Measurements from ENCODE around the gene LBR. TPM values are rescaled to one million over a fixed set of nuclear protein-coding genes. Genes with fewer than 3 reads are reported as not detected.

LBR gene
- total RNA-seq, 2 donors from 2014 or later = 39.1 to 51.7 TPM

- ATAC-seq (ENCODE audit: insufficient number of reproducible peaks, low FRiP score, low read depth) = no peak
Observed at GRCh38 chr1:225441314-225442122, 13.7 kb upstream of the LBR start.

DNA sequence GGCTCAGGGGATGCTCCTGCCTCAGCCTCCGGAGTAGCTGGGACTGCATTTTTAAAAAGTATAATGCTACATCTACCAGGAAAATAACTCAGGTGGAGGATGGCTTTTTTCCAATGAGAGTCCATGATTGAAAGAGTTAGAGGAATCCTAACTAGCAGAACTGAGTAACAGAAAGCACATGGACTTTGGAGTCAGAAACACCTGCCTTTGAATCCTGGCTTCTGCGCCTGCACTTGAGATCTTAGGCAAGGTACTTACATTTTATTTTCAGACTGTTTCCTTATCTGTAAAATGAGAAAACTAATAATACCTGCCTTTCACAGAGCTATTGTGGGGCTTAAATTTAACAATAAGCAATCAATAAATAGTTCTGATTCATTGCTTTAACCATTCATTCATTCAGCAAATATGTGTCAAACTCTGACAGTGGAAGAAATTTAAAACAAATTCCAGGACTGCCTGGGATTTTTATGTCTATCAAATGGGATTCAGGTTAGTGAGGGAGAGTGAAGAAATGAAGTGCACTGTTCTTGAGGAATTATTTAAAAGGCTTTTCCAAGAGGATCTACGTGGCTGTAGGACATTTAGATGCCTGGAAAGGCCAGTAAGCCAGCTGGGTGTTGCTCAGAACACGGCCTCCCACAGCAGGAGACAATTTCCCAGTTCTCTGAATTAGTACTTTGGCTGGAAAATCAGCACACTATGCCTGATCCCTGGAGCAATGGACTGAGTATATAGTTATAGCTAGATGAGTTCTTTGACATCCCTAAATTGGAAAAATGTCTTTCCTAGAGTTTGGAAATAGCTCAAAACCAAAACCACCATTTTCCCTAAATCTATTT is 12.8 kb upstream of the LBR start:
- no peak overlapping the region for H3K27ac ChIP-seq
- H3K9me3 ChIP-seq = no peaks in the 10 kb centered on the region
- DNase-seq (ENCODE audit: low spot score) (no peak), ATAC-seq (ENCODE audit: insufficient number of reproducible peaks, low FRiP score, low read depth) (no peak)
- H3K4me1 ChIP-seq (ENCODE audit: control insufficient read depth in 1 of 2, low read depth in 2 of 2) = peaks cover 4 to 16% of the 10 kb centered on the region in 2 donors
- H3K4me3 ChIP-seq = no peak overlapping the region
- TF ChIP-seq, protein P1, sequence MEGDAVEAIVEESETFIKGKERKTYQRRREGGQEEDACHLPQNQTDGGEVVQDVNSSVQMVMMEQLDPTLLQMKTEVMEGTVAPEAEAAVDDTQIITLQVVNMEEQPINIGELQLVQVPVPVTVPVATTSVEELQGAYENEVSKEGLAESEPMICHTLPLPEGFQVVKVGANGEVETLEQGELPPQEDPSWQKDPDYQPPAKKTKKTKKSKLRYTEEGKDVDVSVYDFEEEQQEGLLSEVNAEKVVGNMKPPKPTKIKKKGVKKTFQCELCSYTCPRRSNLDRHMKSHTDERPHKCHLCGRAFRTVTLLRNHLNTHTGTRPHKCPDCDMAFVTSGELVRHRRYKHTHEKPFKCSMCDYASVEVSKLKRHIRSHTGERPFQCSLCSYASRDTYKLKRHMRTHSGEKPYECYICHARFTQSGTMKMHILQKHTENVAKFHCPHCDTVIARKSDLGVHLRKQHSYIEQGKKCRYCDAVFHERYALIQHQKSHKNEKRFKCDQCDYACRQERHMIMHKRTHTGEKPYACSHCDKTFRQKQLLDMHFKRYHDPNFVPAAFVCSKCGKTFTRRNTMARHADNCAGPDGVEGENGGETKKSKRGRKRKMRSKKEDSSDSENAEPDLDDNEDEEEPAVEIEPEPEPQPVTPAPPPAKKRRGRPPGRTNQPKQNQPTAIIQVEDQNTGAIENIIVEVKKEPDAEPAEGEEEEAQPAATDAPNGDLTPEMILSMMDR (IDR thresholded peaks at IDR 0.05) = no peak
- H3K27me3 ChIP-seq (replicated peaks; ENCODE audit: insufficient read depth) = no peaks in the 10 kb centered on the region
- no peaks in the 10 kb centered on the region for H3K36me3 ChIP-seq

More at GRCh38 chr1:225441314-225442122, 13.7 kb upstream of the LBR start:
- Histone ChIP-seq H3K27ac (no peak overlapping the region), H3K4me3 (no peak overlapping the region), H3K9me3 (no peaks in the 10 kb centered on the region), H3K36me3 (no peaks in the 10 kb centered on the region), H3K4me1 (ENCODE audit: control insufficient read depth in 1 of 2, low read depth in 2 of 2) (peaks cover 5 to 22% of the 10 kb centered on the region in 2 donors), H3K27me3 (replicated peaks; ENCODE audit: insufficient read depth) (no peaks in the 10 kb centered on the region)
- no peak for DNase-seq (ENCODE audit: low spot score)
- TF ChIP-seq, protein P1 (IDR thresholded peaks at IDR 0.05) = no peak

DNA sequence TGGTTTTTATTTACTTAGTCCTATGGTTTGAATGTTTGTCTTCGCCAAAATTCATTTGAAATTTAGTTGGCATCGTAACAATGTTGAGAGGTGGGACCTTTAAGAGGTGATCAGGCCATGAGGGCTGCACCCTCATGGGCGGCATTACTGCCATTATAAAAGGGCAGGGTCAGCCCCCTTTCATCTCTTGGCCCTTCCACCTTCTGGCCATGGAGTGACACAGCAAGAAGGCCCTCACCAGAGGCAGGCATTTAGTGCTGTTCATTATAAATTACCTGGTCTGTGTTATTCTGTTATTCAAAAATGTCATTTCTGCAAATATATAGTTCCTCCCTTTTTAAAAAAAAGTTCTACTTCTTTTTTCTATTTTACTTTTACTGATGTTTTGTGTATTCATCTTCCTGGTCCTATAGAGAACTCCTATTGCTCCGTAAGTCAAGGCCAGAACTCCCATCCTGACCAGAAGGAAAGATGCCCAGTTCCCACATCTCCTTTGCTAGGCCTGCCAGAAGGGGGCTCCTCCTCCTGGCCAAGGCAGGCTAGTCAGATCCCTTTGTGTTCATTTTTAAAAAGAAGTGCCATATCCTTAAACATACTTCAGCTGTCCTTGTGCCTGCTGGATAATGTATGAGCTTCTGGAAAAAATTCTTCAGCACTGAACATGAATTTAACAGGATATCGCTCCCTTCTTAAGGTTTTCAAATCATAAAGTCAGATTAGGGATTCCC is 10.0 kb upstream of the LBR start:
- DNase-seq (ENCODE audit: low spot score) = no peak
- ATAC-seq (ENCODE audit: insufficient number of reproducible peaks, low FRiP score, low read depth) = no peak
- no peaks in the 10 kb centered on the region for H3K4me1 ChIP-seq (ENCODE audit: control insufficient read depth in 1 of 2, low read depth in 2 of 2)
- H3K9me3 ChIP-seq = no peaks in the 10 kb centered on the region
- H3K4me3 ChIP-seq = no peak overlapping the region
- H3K36me3 ChIP-seq = no peaks in the 10 kb centered on the region
- H3K27ac ChIP-seq = no peak overlapping the region
- H3K27me3 ChIP-seq (replicated peaks; ENCODE audit: insufficient read depth) = no peaks in the 10 kb centered on the region
- TF ChIP-seq, protein P1 (IDR thresholded peaks at IDR 0.05) = no peak

GRCh38 chr1:225435957-225436392 is 8.1 kb upstream of the LBR start:
- H3K9me3 ChIP-seq = no peaks in the 10 kb centered on the region
- TF ChIP-seq, protein P1 (IDR thresholded peaks at IDR 0.05) = no peak
- H3K4me1 ChIP-seq (ENCODE audit: control insufficient read depth in 1 of 2, low read depth in 2 of 2) = no peaks in the 10 kb centered on the region
- H3K27ac ChIP-seq = no peak overlapping the region
- no peak overlapping the region for H3K4me3 ChIP-seq
- H3K36me3 ChIP-seq = no peaks in the 10 kb centered on the region
- no peak for ATAC-seq (ENCODE audit: insufficient number of reproducible peaks, low FRiP score, low read depth)
- no peak for DNase-seq (ENCODE audit: low spot score)
- no peaks in the 10 kb centered on the region for H3K27me3 ChIP-seq (replicated peaks; ENCODE audit: insufficient read depth)

All from thoracic aorta (tissue), 2 donors.